ENCODE results near the gene ADAM29. TPM values are rescaled to one million over a fixed set of nuclear protein-coding genes. Genes with fewer than 3 reads are reported as not detected.
A peak's percentile ranks its signal among the peaks of the same experiment; 100 is the strongest.

The ADAM29 gene
- total RNA-seq, 1 experiment from 2014 or later: not detected

- Histone ChIP-seq H2AFZ (ENCODE audit: low read length) (no peak overlapping the region), H3K4me2 (ENCODE audit: low read depth, low read length, poor library complexity, severe bottlenecking) (no peak overlapping the region), H3K9me2 (replicated peaks; ENCODE audit: insufficient read depth, low read length) (no peaks in the 10 kb centered on the region), H3K9me3 (ENCODE audit: low read length) (no peaks in the 10 kb centered on the region), H3K36me3 (ENCODE audit: insufficient read depth, low read length) (no peaks in the 10 kb centered on the region), H3K4me1 (ENCODE audit: low read length) (no peaks in the 10 kb centered on the region), H3K79me2 (ENCODE audit: low read length) (no peaks in the 10 kb centered on the region), H3K4me3 (ENCODE audit: low read length) (no peak overlapping the region), H3K27ac (ENCODE audit: low read length) (no peak overlapping the region), H4K20me1 (ENCODE audit: insufficient read depth, low read depth, low read length) (no peaks in the 10 kb centered on the region), H3K9ac (ENCODE audit: low read length) (no peak overlapping the region), H3K27me3 (ENCODE audit: low read length) (no peaks in the 10 kb centered on the region)
- DNase-seq: no peak
Observed at GRCh38 chr4:174882317-174882992, 35.7 kb upstream of the ADAM29 start.

- DNase-seq: no peak
- H3K4me1 ChIP-seq (ENCODE audit: low read length): no peaks in the 10 kb centered on the region
- no peaks in the 10 kb centered on the region for H3K27me3 ChIP-seq (ENCODE audit: low read length)
- H3K9me2 ChIP-seq (replicated peaks; ENCODE audit: insufficient read depth, low read length): no peaks in the 10 kb centered on the region
- no peak overlapping the region for H3K4me3 ChIP-seq (ENCODE audit: low read length)
- no peak overlapping the region for H3K4me2 ChIP-seq (ENCODE audit: low read depth, low read length, poor library complexity, severe bottlenecking)
- H3K79me2 ChIP-seq (ENCODE audit: low read length): no peaks in the 10 kb centered on the region
- no peak overlapping the region for H3K9ac ChIP-seq (ENCODE audit: low read length)
- no peaks in the 10 kb centered on the region for H4K20me1 ChIP-seq (ENCODE audit: insufficient read depth, low read depth, low read length)
- no peaks in the 10 kb centered on the region for H3K36me3 ChIP-seq (ENCODE audit: insufficient read depth, low read length)
- H3K9me3 ChIP-seq (ENCODE audit: low read length): no peaks in the 10 kb centered on the region
- H3K27ac ChIP-seq (ENCODE audit: low read length): no peak overlapping the region
- no peak overlapping the region for H2AFZ ChIP-seq (ENCODE audit: low read length)
Observed at GRCh38 chr4:174907508-174907907, 10.7 kb upstream of the ADAM29 start.

- no peaks in the 10 kb centered on the region for H3K9me3 ChIP-seq (ENCODE audit: low read length)
- no peaks in the 10 kb centered on the region for H3K4me1 ChIP-seq (ENCODE audit: low read length)
- no peak overlapping the region for H3K4me2 ChIP-seq (ENCODE audit: low read depth, low read length, poor library complexity, severe bottlenecking)
- H3K27me3 ChIP-seq (ENCODE audit: low read length): no peaks in the 10 kb centered on the region
- H3K9me2 ChIP-seq (replicated peaks; ENCODE audit: insufficient read depth, low read length): no peaks in the 10 kb centered on the region
- no peaks in the 10 kb centered on the region for H3K79me2 ChIP-seq (ENCODE audit: low read length)
- no peak overlapping the region for H3K27ac ChIP-seq (ENCODE audit: low read length)
- DNase-seq: no peak
- no peak overlapping the region for H3K9ac ChIP-seq (ENCODE audit: low read length)
- H2AFZ ChIP-seq (ENCODE audit: low read length): no peak overlapping the region
- no peaks in the 10 kb centered on the region for H4K20me1 ChIP-seq (ENCODE audit: insufficient read depth, low read depth, low read length)
- no peak overlapping the region for H3K4me3 ChIP-seq (ENCODE audit: low read length)
- no peaks in the 10 kb centered on the region for H3K36me3 ChIP-seq (ENCODE audit: insufficient read depth, low read length)
Observed at GRCh38 chr4:174910271-174910670, 7.9 kb upstream of the ADAM29 start.

GRCh38 chr4:174912919-174913543 lies 5.1 kb upstream of the ADAM29 start:
- Histone ChIP-seq H3K9ac (ENCODE audit: low read length) (no peak overlapping the region), H3K4me2 (ENCODE audit: low read depth, low read length, poor library complexity, severe bottlenecking) (no peak overlapping the region), H3K36me3 (ENCODE audit: insufficient read depth, low read length) (no peaks in the 10 kb centered on the region), H4K20me1 (ENCODE audit: insufficient read depth, low read depth, low read length) (no peaks in the 10 kb centered on the region), H3K9me2 (replicated peaks; ENCODE audit: insufficient read depth, low read length) (no peaks in the 10 kb centered on the region), H3K79me2 (ENCODE audit: low read length) (no peaks in the 10 kb centered on the region), H2AFZ (ENCODE audit: low read length) (no peak overlapping the region), H3K4me1 (ENCODE audit: low read length) (no peaks in the 10 kb centered on the region), H3K4me3 (ENCODE audit: low read length) (no peak overlapping the region), H3K27ac (ENCODE audit: low read length) (no peak overlapping the region), H3K27me3 (ENCODE audit: low read length) (no peaks in the 10 kb centered on the region), H3K9me3 (ENCODE audit: low read length) (no peaks in the 10 kb centered on the region)
- no peak for DNase-seq

GRCh38 chr4:174919886-174920423 lies 1.8 kb downstream of the ADAM29 start:
- H3K4me3 ChIP-seq (ENCODE audit: low read length): no peak overlapping the region
- H3K27ac ChIP-seq (ENCODE audit: low read length): no peak overlapping the region
- H3K9ac ChIP-seq (ENCODE audit: low read length): no peak overlapping the region
- H3K9me3 ChIP-seq (ENCODE audit: low read length): no peaks in the 10 kb centered on the region
- H3K27me3 ChIP-seq (ENCODE audit: low read length): no peaks in the 10 kb centered on the region
- no peak for DNase-seq
- H4K20me1 ChIP-seq (ENCODE audit: insufficient read depth, low read depth, low read length): no peaks in the 10 kb centered on the region
- H3K9me2 ChIP-seq (replicated peaks; ENCODE audit: insufficient read depth, low read length): no peaks in the 10 kb centered on the region
- H3K36me3 ChIP-seq (ENCODE audit: insufficient read depth, low read length): no peaks in the 10 kb centered on the region
- no peak overlapping the region for H3K4me2 ChIP-seq (ENCODE audit: low read depth, low read length, poor library complexity, severe bottlenecking)
- no peaks in the 10 kb centered on the region for H3K79me2 ChIP-seq (ENCODE audit: low read length)
- no peaks in the 10 kb centered on the region for H3K4me1 ChIP-seq (ENCODE audit: low read length)
- H2AFZ ChIP-seq (ENCODE audit: low read length): no peak overlapping the region

- no peaks in the 10 kb centered on the region for H3K36me3 ChIP-seq (ENCODE audit: insufficient read depth, low read length)
- no peaks in the 10 kb centered on the region for H3K4me1 ChIP-seq (ENCODE audit: low read length)
- no peak overlapping the region for H2AFZ ChIP-seq (ENCODE audit: low read length)
- H3K4me3 ChIP-seq (ENCODE audit: low read length): no peak overlapping the region
- no peak overlapping the region for H3K9ac ChIP-seq (ENCODE audit: low read length)
- H3K79me2 ChIP-seq (ENCODE audit: low read length): no peaks in the 10 kb centered on the region
- no peaks in the 10 kb centered on the region for H4K20me1 ChIP-seq (ENCODE audit: insufficient read depth, low read depth, low read length)
- DNase-seq: no peak
- H3K27ac ChIP-seq (ENCODE audit: low read length): peak overlapping the region; percentile 42; the same call in 1 of the 2 replicates
- H3K27me3 ChIP-seq (ENCODE audit: low read length): no peaks in the 10 kb centered on the region
- H3K4me2 ChIP-seq (ENCODE audit: low read depth, low read length, poor library complexity, severe bottlenecking): no peak overlapping the region
- no peaks in the 10 kb centered on the region for H3K9me2 ChIP-seq (replicated peaks; ENCODE audit: insufficient read depth, low read length)
- H3K9me3 ChIP-seq (ENCODE audit: low read length): no peaks in the 10 kb centered on the region
Observed at GRCh38 chr4:174926958-174927357, 8.8 kb downstream of the ADAM29 start.

DNA sequence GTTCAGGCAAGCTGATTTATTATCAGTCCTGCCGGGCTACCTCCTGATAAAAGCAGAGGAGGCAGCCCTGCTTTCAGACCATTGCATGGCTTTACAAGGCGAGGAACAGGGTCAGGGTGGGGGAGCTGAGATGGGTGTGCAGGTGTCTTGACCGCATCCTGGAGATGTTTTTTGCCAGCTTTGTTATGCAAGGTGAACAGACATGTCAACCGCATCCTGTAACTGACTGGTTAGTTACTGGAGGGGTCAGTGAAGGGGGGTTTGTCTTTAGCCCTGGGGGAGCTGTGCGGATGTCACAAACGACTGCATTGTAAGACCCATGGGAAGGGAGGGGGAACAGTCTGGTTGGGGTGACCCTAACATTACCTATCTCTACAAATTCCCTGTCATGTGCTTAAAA lies 10.0 kb downstream of the ADAM29 start:
- H3K36me3 ChIP-seq (ENCODE audit: insufficient read depth, low read length): no peaks in the 10 kb centered on the region
- H3K4me1 ChIP-seq (ENCODE audit: low read length): no peaks in the 10 kb centered on the region
- H3K9me2 ChIP-seq (replicated peaks; ENCODE audit: insufficient read depth, low read length): no peaks in the 10 kb centered on the region
- no peak overlapping the region for H3K4me3 ChIP-seq (ENCODE audit: low read length)
- H3K9ac ChIP-seq (ENCODE audit: low read length): no peak overlapping the region
- H4K20me1 ChIP-seq (ENCODE audit: insufficient read depth, low read depth, low read length): no peaks in the 10 kb centered on the region
- H3K4me2 ChIP-seq (ENCODE audit: low read depth, low read length, poor library complexity, severe bottlenecking): no peak overlapping the region
- peak overlapping the region; percentile 42; the same call in 1 of the 2 replicates for H3K27ac ChIP-seq (ENCODE audit: low read length)
- H3K27me3 ChIP-seq (ENCODE audit: low read length): no peaks in the 10 kb centered on the region
- H2AFZ ChIP-seq (ENCODE audit: low read length): no peak overlapping the region
- H3K79me2 ChIP-seq (ENCODE audit: low read length): no peaks in the 10 kb centered on the region
- DNase-seq: peak; percentile 40
- no peaks in the 10 kb centered on the region for H3K9me3 ChIP-seq (ENCODE audit: low read length)

DNA sequence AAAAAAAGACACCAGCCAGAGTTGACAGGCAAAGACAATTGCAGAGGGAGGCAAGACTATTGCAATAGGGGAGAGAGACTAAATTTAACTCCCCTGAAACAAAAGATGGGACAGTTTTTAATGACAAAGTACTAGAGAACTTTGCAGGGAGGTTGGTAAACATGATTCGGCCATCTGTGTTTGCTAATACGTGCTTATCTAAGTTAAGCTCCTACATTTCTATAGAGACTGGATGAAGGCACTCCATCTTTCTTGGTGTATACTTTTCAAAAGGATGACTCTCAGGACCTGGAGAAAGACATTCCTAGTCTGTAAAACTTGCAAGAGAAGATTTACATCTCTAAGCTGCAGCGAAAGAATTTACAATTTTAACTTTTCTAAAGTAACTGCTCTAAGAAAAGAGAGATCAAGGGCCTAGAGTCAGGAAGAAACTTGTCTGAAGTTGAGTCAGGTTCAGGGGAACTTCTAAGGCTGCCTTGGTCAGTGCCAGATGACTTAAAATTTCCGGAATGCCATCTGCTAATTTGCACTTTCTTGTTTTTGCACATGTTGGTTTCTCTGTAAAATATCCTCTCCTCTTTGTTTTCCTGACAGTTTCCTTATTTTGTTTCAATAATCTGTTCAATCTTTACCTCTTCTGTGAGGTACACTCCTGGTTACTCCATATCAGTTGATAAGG lies 10.6 kb downstream of the ADAM29 start:
- H3K4me1 ChIP-seq (ENCODE audit: low read length): no peaks in the 10 kb centered on the region
- no peaks in the 10 kb centered on the region for H3K27me3 ChIP-seq (ENCODE audit: low read length)
- H3K4me3 ChIP-seq (ENCODE audit: low read length): no peak overlapping the region
- no peak overlapping the region for H3K9ac ChIP-seq (ENCODE audit: low read length)
- H3K36me3 ChIP-seq (ENCODE audit: insufficient read depth, low read length): no peaks in the 10 kb centered on the region
- H3K27ac ChIP-seq (ENCODE audit: low read length): no peak overlapping the region
- no peak for DNase-seq
- no peaks in the 10 kb centered on the region for H3K9me3 ChIP-seq (ENCODE audit: low read length)
- H3K79me2 ChIP-seq (ENCODE audit: low read length): no peaks in the 10 kb centered on the region
- no peak overlapping the region for H2AFZ ChIP-seq (ENCODE audit: low read length)
- no peaks in the 10 kb centered on the region for H3K9me2 ChIP-seq (replicated peaks; ENCODE audit: insufficient read depth, low read length)
- no peak overlapping the region for H3K4me2 ChIP-seq (ENCODE audit: low read depth, low read length, poor library complexity, severe bottlenecking)
- no peaks in the 10 kb centered on the region for H4K20me1 ChIP-seq (ENCODE audit: insufficient read depth, low read depth, low read length)
